GM12891 (cell line): Measurements from ENCODE around the gene LTBP3.

Experiments
- PAX5 ChIP-seq: IDR thresholded peaks from 2 replicates; pipeline ENCODE4 v1.6.1; 2011; ENCODE audit warnings: low read length, moderate library complexity, mild to moderate bottlenecking; ENCODE audit not compliant: insufficient read depth, severe bottlenecking
- POLR2A ChIP-seq: IDR thresholded peaks from 2 replicates; pipeline ENCODE4 v1.6.1; 2011; ENCODE audit warnings: low read depth, low read length, control low read depth
- POLR2AphosphoS5 ChIP-seq: IDR thresholded peaks from 2 replicates; pipeline ENCODE4 v1.6.1; 2011; ENCODE audit warnings: low read depth, low read length, control low read depth
- POU2F2 ChIP-seq: IDR thresholded peaks from 2 replicates; pipeline ENCODE4 v1.6.1; 2011; ENCODE audit warnings: low read depth, mild to moderate bottlenecking, control low read depth, low read length, moderate library complexity
- SPI1 ChIP-seq: IDR thresholded peaks from 2 replicates; pipeline ENCODE4 v1.6.1; 2011; ENCODE audit warnings: low read depth, low read length, control low read depth
- TAF1 ChIP-seq: IDR thresholded peaks from 2 replicates; pipeline ENCODE4 v1.6.1; 2011; ENCODE audit warnings: low read depth, low read length, control low read depth

DNA sequence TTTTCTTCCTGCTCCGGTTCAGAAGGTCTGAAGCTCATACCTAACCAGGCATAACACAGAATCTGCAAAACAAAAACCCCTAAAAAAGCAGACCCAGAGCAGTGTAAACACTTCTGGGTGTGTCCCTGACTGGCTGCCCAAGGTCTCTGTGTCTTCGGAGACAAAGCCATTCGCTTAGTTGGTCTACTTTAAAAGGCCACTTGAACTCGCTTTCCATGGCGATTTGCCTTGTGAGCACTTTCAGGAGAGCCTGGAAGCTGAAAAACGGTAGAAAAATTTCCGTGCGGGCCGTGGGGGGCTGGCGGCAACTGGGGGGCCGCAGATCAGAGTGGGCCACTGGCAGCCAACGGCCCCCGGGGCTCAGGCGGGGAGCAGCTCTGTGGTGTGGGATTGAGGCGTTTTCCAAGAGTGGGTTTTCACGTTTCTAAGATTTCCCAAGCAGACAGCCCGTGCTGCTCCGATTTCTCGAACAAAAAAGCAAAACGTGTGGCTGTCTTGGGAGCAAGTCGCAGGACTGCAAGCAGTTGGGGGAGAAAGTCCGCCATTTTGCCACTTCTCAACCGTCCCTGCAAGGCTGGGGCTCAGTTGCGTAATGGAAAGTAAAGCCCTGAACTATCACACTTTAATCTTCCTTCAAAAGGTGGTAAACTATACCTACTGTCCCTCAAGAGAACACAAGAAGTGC is 60.0 kb downstream of the LTBP3 start:
- TF ChIP-seq TAF1, result peak; percentile 79
- TF ChIP-seq POLR2A, result no peak; the same call in 1 of the 2 replicates
- no peak; the same call in none of the 2 replicates for TF ChIP-seq POLR2AphosphoS5
- TF ChIP-seq SPI1, result no peak
- peak; percentile 82; the same call in 1 of the 2 replicates for TF ChIP-seq POU2F2
- TF ChIP-seq PAX5, result no peak
